Gastroesophageal sphincter (tissue), 4 donors: ENCODE measurements around the gene IL6ST. TPM values are rescaled to one million over a fixed set of nuclear protein-coding genes. Genes with fewer than 3 reads are reported as not detected.

Source experiments
- ATAC-seq: fragments of 150-250 bp; one replicate; pipeline ENCODE4 v1.9.1; 2016; ENCODE audit warnings: mild to moderate bottlenecking, moderate library complexity
- H3K27ac ChIP-seq, 4 donors: fragments of 200-600 bp; sonication (generic) in 3 of 4; 1 replicate in 3 of 4; 2 replicates in 1 of 4; pipeline ENCODE4 v1.5.1; 2016 to 2019
- H3K27me3 ChIP-seq: fragments of 200-600 bp; sonication (generic); one replicate; pipeline ENCODE4 v1.5.1; 2019
- H3K36me3 ChIP-seq, 2 donors: fragments of 200-600 bp; sonication (generic); one replicate each; pipeline ENCODE4 v1.5.1; 2019; ENCODE audit warnings: control low read depth in 1 of 2
- H3K4me1 ChIP-seq, 3 donors: fragments of 200-600 bp; sonication (generic); 1 replicate in 2 of 3; 2 replicates in 1 of 3; pipeline ENCODE4 v1.5.1; 2016 to 2019; ENCODE audit warnings: control low read depth in 2 of 3
- H3K4me3 ChIP-seq, 2 donors: fragments of 200-600 bp; sonication (generic); one replicate each; pipeline ENCODE4 v1.5.1; 2019; ENCODE audit warnings: mild to moderate bottlenecking in 1 of 2, moderate library complexity in 1 of 2
- H3K9me3 ChIP-seq, 3 donors: fragments of 200-600 bp; sonication (generic); one replicate each; pipeline ENCODE4 v1.5.1; 2017 to 2019; ENCODE audit warnings: control low read depth in 2 of 3
- CTCF ChIP-seq, 4 experiments: fragments of 200-600 bp in 2 of 4; fragments of 450-650 bp in 2 of 4; sonication (generic) in 1 of 4; IDR thresholded peaks; one replicate each; pipeline ENCODE4 v1.5.1; 2017 to 2019; ENCODE audit warnings: antibody characterized with exemption in 4 of 4, mild to moderate bottlenecking in 2 of 4, moderate library complexity in 2 of 4
- EP300 ChIP-seq: sonication (generic); formaldehyde crosslinking; IDR thresholded peaks from one replicate; pipeline ENCODE4 v1.6.1; 2017; ENCODE audit warnings: antibody characterized with exemption, mild to moderate bottlenecking
- POLR2A ChIP-seq, 2 donors: fragments of 450-650 bp; IDR thresholded peaks; one replicate each; pipeline ENCODE4 v1.6.1; 2017; ENCODE audit warnings: antibody characterized with exemption in 2 of 2, mild to moderate bottlenecking in 2 of 2, moderate library complexity in 1 of 2
- POLR2AphosphoS5 ChIP-seq: sonication (generic); formaldehyde crosslinking; IDR thresholded peaks from one replicate; pipeline ENCODE4 v1.6.1; 2017; ENCODE audit warnings: antibody characterized with exemption
- WGBS, 2 donors: methylation state at CpG; one replicate each; pipeline ENCODE4 v1.1.5; 2018; ENCODE audit warnings: low coverage in 1 of 2; 5-methylcytosine and 5-hydroxymethylcytosine counted together
- total RNA-seq, 4 donors: library from RNA; depleted of rRNA; stranded (reverse); fragments of >200 nt; gene quantifications; one replicate each; pipeline ENCODE4 v1.1.0, GENCODE V29; 2016

IL6ST gene
- total RNA-seq, 4 donors from 2014 or later, result 351 to 761 (median 435) TPM

GRCh38 chr5:55917402-55918086, 77.2 kb downstream of the IL6ST start:
- ATAC-seq, result no peak
- TF ChIP-seq CTCF (IDR thresholded peaks at IDR 0.05) (no peak), POLR2A (IDR thresholded peaks at IDR 0.05) (no peak), POLR2AphosphoS5 (no peak), EP300 (no peak)
- Histone ChIP-seq H3K4me1 (no peaks in the 10 kb centered on the region), H3K27me3 (no peaks in the 10 kb centered on the region), H3K9me3 (no peaks in the 10 kb centered on the region), H3K4me3 (no peak overlapping the region), H3K27ac (no peak overlapping the region), H3K36me3 (no peaks in the 10 kb centered on the region)
- no CpG with 5 or more reads among the region's 5 CpGs for WGBS, 2 donors

- 81 to 92% methylated on average over 4 to 7 of the region's 10 CpGs for WGBS, 2 donors
- Histone ChIP-seq H3K27me3 (no peaks in the 10 kb centered on the region), H3K27ac (no peak overlapping the region), H3K36me3 (no peaks in the 10 kb centered on the region), H3K4me3 (no peak overlapping the region), H3K9me3 (no peaks in the 10 kb centered on the region), H3K4me1 (no peaks in the 10 kb centered on the region)
- TF ChIP-seq CTCF (IDR thresholded peaks at IDR 0.05) (no peak), EP300 (no peak), POLR2AphosphoS5 (no peak), POLR2A (IDR thresholded peaks at IDR 0.05) (no peak)
- no peak for ATAC-seq
Observed at GRCh38 chr5:55916986-55917385, 77.8 kb downstream of the IL6ST start.

- Histone ChIP-seq H3K9me3 (no peaks in the 10 kb centered on the region), H3K27me3 (no peaks in the 10 kb centered on the region), H3K4me1 (no peaks in the 10 kb centered on the region), H3K36me3 (no peaks in the 10 kb centered on the region), H3K4me3 (no peak overlapping the region), H3K27ac (no peak overlapping the region)
- no peak for TF ChIP-seq POLR2A (IDR thresholded peaks at IDR 0.05)
- TF ChIP-seq CTCF (IDR thresholded peaks at IDR 0.05), result no peak
- TF ChIP-seq POLR2AphosphoS5, result no peak
- TF ChIP-seq EP300, result no peak
- 69 to 93% methylated on average over 2 of the region's 3 CpGs for WGBS, 2 donors
- no peak for ATAC-seq
Observed at GRCh38 chr5:55915783-55916182, 79.0 kb downstream of the IL6ST start.

- no peaks in the 10 kb centered on the region for H3K27me3 ChIP-seq
- no peaks in the 10 kb centered on the region for H3K9me3 ChIP-seq
- ATAC-seq, result no peak
- 89% methylated on average over 2 of the region's 2 CpGs; no CpG with 5 or more reads in 1 of the 2 donors for WGBS, 2 donors
- no peak for TF ChIP-seq CTCF (IDR thresholded peaks at IDR 0.05)
- TF ChIP-seq EP300, result no peak
- no peak for TF ChIP-seq POLR2A (IDR thresholded peaks at IDR 0.05)
- no peak for TF ChIP-seq POLR2AphosphoS5
- no peaks in the 10 kb centered on the region for H3K4me1 ChIP-seq
- no peak overlapping the region for H3K27ac ChIP-seq
- H3K36me3 ChIP-seq, result no peaks in the 10 kb centered on the region
- H3K4me3 ChIP-seq, result no peak overlapping the region
Observed at GRCh38 chr5:55914971-55915370, 79.8 kb downstream of the IL6ST start.
